Endothelial cell of umbilical vein (primary cell): Measurements from ENCODE around the gene PSME3IP1. TPM values are rescaled to one million over a fixed set of nuclear protein-coding genes. Genes with fewer than 3 reads are reported as not detected.

Experiments used
- BruUV-seq: library from RNA; stranded (reverse); fragments of 400-500 nt; replicated peaks from 2 replicates; lab custom pipeline; 2021; lab: Mats Ljungman, UMichigan
- CTCF ChIA-PET: fragments of 300-600, 350-600 bp; sonication (Branson Sonifier 250); formaldehyde crosslinking; loops from one replicate; lab custom pipeline; 2021; ENCODE audit warnings: antibody characterized with exemption, inconsistent platforms; lab: Charles Lee
- POLR2A ChIA-PET: fragments of 300-600, 350-600 bp; sonication (Branson Sonifier 250); formaldehyde crosslinking; loops from one replicate; lab custom pipeline; 2021; ENCODE audit warnings: antibody characterized with exemption, inconsistent platforms; lab: Charles Lee
- DNase-seq: peaks from one replicate; pipeline ENCODE4 v3.0.0-alpha.2; 2011; ENCODE audit warnings: low read depth, low spot score
- FAIRE-seq: peaks from 2 replicates; lab custom pipeline; 2011; peaks lifted over from hg19 to GRCh38; lab: Jason Lieb, UNC
- H2AFZ ChIP-seq: 2 replicates; pipeline ENCODE4 v1.6.0; 2012; ENCODE audit warnings: low read depth, low read length, control low read depth, inconsistent platforms
- H3K27ac ChIP-seq: 2 replicates; pipeline ENCODE4 v1.5.1; 2011; ENCODE audit warnings: low read depth, mild to moderate bottlenecking, control low read depth, low read length, moderate library complexity; ENCODE audit not compliant: insufficient read depth
- H3K27me3 ChIP-seq, 2 experiments: 2 replicates each; pipeline versions ENCODE4 v1.6.0 to v1.6.1; 2011; ENCODE audit warnings: low read length in 2 of 2, mixed read lengths in 1 of 2; ENCODE audit not compliant: control insufficient read depth in 2 of 2, insufficient read depth in 2 of 2
- H3K36me3 ChIP-seq, 2 experiments: 2 replicates in 1 of 2; 3 replicates in 1 of 2; pipeline ENCODE4 v1.5.1; 2011; ENCODE audit warnings: low read length in 2 of 2, mild to moderate bottlenecking in 1 of 2, moderate library complexity in 1 of 2; ENCODE audit not compliant: control insufficient read depth in 2 of 2, insufficient read depth in 2 of 2; ENCODE audit errors: extremely low read depth in 1 of 2
- H3K4me1 ChIP-seq: 3 replicates; pipeline ENCODE4 v1.5.1; 2011; ENCODE audit warnings: mild to moderate bottlenecking, low read length; ENCODE audit not compliant: control insufficient read depth, insufficient read depth; ENCODE audit errors: extremely low read depth
- H3K4me2 ChIP-seq: 2 replicates; pipeline ENCODE4 v1.6.1; 2011; ENCODE audit warnings: low read length, control low read depth, mixed read lengths; ENCODE audit not compliant: insufficient read depth
- H3K4me3 ChIP-seq, 3 experiments: fragments of 200-600 bp in 1 of 3; sonication (generic), shearing (Covaris generic) in 1 of 3; replicated peaks in 1 of 3; 2 replicates each; pipeline ENCODE4 v1.5.1; 2011 to 2016; ENCODE audit warnings: control low read depth in 3 of 3, low read length in 3 of 3, mild to moderate bottlenecking in 2 of 3, inconsistent platforms in 1 of 3, low read depth in 1 of 3, moderate library complexity in 1 of 3; ENCODE audit not compliant: insufficient read depth in 1 of 3
- H3K79me2 ChIP-seq: 2 replicates; pipeline ENCODE4 v1.6.0; 2012; ENCODE audit warnings: low read length, inconsistent platforms; ENCODE audit not compliant: control insufficient read depth, insufficient read depth
- H3K9ac ChIP-seq: replicated peaks from 2 replicates; pipeline ENCODE3; 2011; ENCODE audit warnings: low read length, control low read depth; ENCODE audit not compliant: insufficient read depth; ENCODE audit errors: extremely low read depth
- H3K9me1 ChIP-seq: replicated peaks from 3 replicates; pipeline ENCODE4 v1.6.0; 2011; ENCODE audit warnings: mild to moderate bottlenecking, low read length; ENCODE audit not compliant: control insufficient read depth, insufficient read depth; ENCODE audit errors: extremely low read depth
- H3K9me3 ChIP-seq: replicated peaks from 2 replicates; pipeline ENCODE4 v1.5.1; 2012; ENCODE audit warnings: low read length, inconsistent platforms; ENCODE audit not compliant: control insufficient read depth, insufficient read depth
- H4K20me1 ChIP-seq: replicated peaks from 2 replicates; pipeline ENCODE3; 2011; ENCODE audit warnings: mild to moderate bottlenecking, low read length; ENCODE audit not compliant: control insufficient read depth, insufficient read depth; ENCODE audit errors: extremely low read depth
- POLR2A ChIP-seq: IDR thresholded peaks from 2 replicates; pipeline ENCODE4 v1.6.1; 2012; ENCODE audit warnings: low read depth, mild to moderate bottlenecking, control low read depth, low read length
- POLR2AphosphoS5 ChIP-seq: IDR thresholded peaks from 2 replicates; pipeline ENCODE4 v1.6.1; 2012; ENCODE audit warnings: low read depth, mild to moderate bottlenecking, control low read depth, low read length, moderate library complexity; ENCODE audit not compliant: insufficient read depth
- dilution Hi-C: fragments of 300-500 bp; cut with MboI; formaldehyde crosslinking; loops from one replicate; pipeline ENCODE4 v1.15.0; 2019; ENCODE audit warnings: low sequenced_read_pairs; ENCODE audit not compliant: extremely low pct_ligation_motif_present
- intact Hi-C: fragments of 100-400 bp; cut with micrococcal nuclease; formaldehyde crosslinking; loops from one replicate; pipeline ENCODE4 v1.10.0; 2022
- polyA plus RNA-seq, 4 experiments: library from polyadenylated mRNA; depleted of rRNA in 3 of 4; stranded (reverse) in 3 of 4; unstranded in 1 of 4; fragments of >200 nt; gene quantifications; 2 replicates each; pipeline versions ENCODE4 v1.2.1 to v1.2.3, GENCODE V29; 2011 to 2012; ENCODE audit warnings: missing spikeins in 1 of 4
- total RNA-seq: library from RNA; stranded (reverse); gene quantifications from 2 replicates; pipeline ENCODE4 v1.2.3, GENCODE V29; 2021
- TF ChIP-seq, protein P1 (sequence below): IDR thresholded peaks from 2 replicates; pipeline ENCODE4 v1.6.1; 2011; ENCODE audit not compliant: insufficient read depth, insufficient read length
- TF ChIP-seq, protein P2 (sequence below), 2 donors: IDR thresholded peaks; 1 replicate in 1 of 2; 2 replicates in 1 of 2; pipeline ENCODE4 v1.5.1; 2011; ENCODE audit warnings: low read length in 2 of 2, mild to moderate bottlenecking in 2 of 2, moderate library complexity in 2 of 2, control low read depth in 1 of 2, inconsistent platforms in 1 of 2, low read depth in 1 of 2; ENCODE audit not compliant: insufficient read depth in 1 of 2; ENCODE audit errors: extremely low read depth in 1 of 2

The PSME3IP1 gene
- total and polyA plus RNA-seq, 2 donors (not counting 3 experiments of a cell fraction or from before 2014, with no cell fraction given) = 86.2 to 91.8 TPM

DNA sequence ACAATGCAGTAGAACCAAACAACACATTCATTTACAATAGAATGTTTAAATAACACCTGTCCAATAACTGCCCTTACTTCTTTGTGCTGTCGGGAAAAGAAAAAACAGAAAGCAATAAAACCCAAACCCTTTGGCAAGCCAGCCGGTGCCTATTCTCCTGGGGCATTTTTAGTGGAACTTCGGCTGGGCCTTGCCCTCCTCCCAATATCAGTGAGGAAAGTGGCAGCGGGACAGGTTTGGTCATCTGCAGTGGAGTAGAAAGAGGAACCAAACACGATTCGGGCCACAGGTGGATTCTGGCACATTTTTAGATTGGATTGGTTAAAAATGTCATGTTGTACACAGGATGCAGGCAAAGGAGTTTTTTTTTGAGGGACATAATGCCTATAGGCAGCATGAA lies 32.0 kb downstream of the PSME3IP1 start:
- TF ChIP-seq POLR2AphosphoS5 (no peak), POLR2A (no peak)
- TF ChIP-seq, protein P1, sequence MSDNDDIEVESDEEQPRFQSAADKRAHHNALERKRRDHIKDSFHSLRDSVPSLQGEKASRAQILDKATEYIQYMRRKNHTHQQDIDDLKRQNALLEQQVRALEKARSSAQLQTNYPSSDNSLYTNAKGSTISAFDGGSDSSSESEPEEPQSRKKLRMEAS = no peak
- TF ChIP-seq, protein P2, sequence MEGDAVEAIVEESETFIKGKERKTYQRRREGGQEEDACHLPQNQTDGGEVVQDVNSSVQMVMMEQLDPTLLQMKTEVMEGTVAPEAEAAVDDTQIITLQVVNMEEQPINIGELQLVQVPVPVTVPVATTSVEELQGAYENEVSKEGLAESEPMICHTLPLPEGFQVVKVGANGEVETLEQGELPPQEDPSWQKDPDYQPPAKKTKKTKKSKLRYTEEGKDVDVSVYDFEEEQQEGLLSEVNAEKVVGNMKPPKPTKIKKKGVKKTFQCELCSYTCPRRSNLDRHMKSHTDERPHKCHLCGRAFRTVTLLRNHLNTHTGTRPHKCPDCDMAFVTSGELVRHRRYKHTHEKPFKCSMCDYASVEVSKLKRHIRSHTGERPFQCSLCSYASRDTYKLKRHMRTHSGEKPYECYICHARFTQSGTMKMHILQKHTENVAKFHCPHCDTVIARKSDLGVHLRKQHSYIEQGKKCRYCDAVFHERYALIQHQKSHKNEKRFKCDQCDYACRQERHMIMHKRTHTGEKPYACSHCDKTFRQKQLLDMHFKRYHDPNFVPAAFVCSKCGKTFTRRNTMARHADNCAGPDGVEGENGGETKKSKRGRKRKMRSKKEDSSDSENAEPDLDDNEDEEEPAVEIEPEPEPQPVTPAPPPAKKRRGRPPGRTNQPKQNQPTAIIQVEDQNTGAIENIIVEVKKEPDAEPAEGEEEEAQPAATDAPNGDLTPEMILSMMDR (IDR thresholded peaks at IDR 0.05; ENCODE audit: extremely low read depth in 1 of 2, insufficient read depth in 1 of 2, low read depth in 1 of 2, low read length in 2 of 2) = no peak
- no peaks in the 10 kb centered on the region for H3K79me2 ChIP-seq
- no peak for FAIRE-seq
- no peak overlapping the region for H3K4me2 ChIP-seq
- dilution Hi-C loops = no loop called here
- no peak overlapping the region for H2AFZ ChIP-seq
- no peaks in the 10 kb centered on the region for H3K9me1 ChIP-seq
- no peaks in the 10 kb centered on the region for H3K9me3 ChIP-seq
- no peaks in the 10 kb centered on the region for H3K27me3 ChIP-seq
- DNase-seq = no peak
- H3K36me3 ChIP-seq = peaks cover 0 to 20% of the 10 kb centered on the region in 2 experiments
- ChIA-PET POLR2A (no interaction called here), CTCF (no interaction called here)
- no peak overlapping the region for H3K9ac ChIP-seq
- H3K27ac ChIP-seq = no peak overlapping the region
- peaks cover 12% of the 10 kb centered on the region for H3K4me1 ChIP-seq
- no peaks in the 10 kb centered on the region for H4K20me1 ChIP-seq
- intact Hi-C loops = no loop called here
- no peak overlapping the region for H3K4me3 ChIP-seq
- TSS peak; percentile 62 for BruUV-seq
